ENCODE measurements around the gene SDR42E2. TPM values are rescaled to one million over a fixed set of nuclear protein-coding genes. Genes with fewer than 3 reads are reported as not detected.
"Not testable (repeated sequence)": the region's sequence is repeated elsewhere in the genome, so short reads cannot be mapped to it uniquely, and the experiment has no call there.

Gene SDR42E2
- total RNA-seq, 1 experiment from 2014 or later, result not detected

GRCh38 chr16:22206013-22206841 is 43.9 kb downstream of the SDR42E2 start, which contains the start of gene EEF2K:
TSS of gene EEF2K (plus strand) at chr16:22206278. CDS start at chr16:22225730, 19,452 bp downstream.
- peak; percentile 97 for DNase-seq

DNA sequence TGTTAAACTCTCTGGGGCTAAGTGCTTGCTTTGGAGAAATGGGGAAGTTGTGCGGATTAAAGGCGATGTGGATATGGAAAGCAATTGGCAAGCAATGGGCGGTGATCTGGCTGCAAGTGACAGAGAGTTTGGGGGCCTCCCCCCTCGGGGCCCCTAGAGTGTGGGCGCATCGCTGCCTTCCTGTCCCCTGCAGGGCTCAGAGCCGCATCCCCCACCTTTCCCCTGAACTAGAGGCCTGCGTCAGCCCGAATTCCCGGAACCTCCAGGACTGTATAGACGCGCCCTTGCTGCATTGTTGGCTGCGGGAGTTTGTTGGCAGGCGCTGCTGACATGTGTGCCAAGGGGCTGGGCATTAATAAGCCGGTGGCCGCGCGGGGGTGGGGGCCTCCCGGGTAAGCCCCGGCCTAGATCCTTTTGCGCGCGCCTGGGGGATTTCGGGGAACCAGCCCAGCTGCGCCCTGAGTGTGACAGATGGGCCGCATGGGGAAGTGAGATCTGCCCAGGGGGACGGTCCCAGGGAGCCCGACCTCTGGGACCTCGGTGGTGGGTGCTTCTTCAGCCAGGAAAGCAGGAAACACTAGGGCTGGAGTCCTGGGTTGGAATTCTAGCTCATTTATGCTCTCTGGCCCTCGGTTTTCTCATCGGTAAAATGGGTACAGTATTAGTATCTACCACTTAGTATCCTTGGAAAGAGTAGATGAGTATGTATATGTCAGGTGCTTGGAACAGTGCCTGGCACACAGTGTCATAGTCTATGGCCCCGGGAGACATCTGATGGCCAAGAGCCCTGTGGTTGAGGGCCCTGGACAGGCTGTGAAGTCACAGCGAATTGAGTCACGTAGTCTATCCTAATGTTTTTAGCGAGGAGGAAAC is 44.8 kb downstream of the SDR42E2 start:
- DNase-seq, result peak; percentile 76
- H3K4me3 ChIP-seq (ENCODE audit: insufficient read depth, low read depth, low read length), result peak overlapping the region; percentile 89
- no peaks in the 10 kb centered on the region; the same call in 1 of the 2 replicates for H3K36me3 ChIP-seq (replicated peaks; ENCODE audit: control insufficient read depth, insufficient read depth, low read length)
- no peaks in the 10 kb centered on the region; the same call in 1 of the 2 replicates for H3K27me3 ChIP-seq (ENCODE audit: control insufficient read depth, insufficient read depth, low read length)

More at GRCh38 chr16:22206013-22206841, 43.9 kb downstream of the SDR42E2 start, which contains the start of gene EEF2K:
- Histone ChIP-seq H3K36me3 (replicated peaks; ENCODE audit: control insufficient read depth, insufficient read depth, low read length) (no peaks in the 10 kb centered on the region; the same call in 1 of the 2 replicates), H3K27me3 (ENCODE audit: control insufficient read depth, insufficient read depth, low read length) (no peaks in the 10 kb centered on the region; the same call in 1 of the 2 replicates), H3K4me3 (ENCODE audit: insufficient read depth, low read depth, low read length) (peak within 1 kb of the TSS; percentile 89)

- DNase-seq, result no peak
- no peaks in the 10 kb centered on the region; the same call in 1 of the 2 replicates for H3K36me3 ChIP-seq (replicated peaks; ENCODE audit: control insufficient read depth, insufficient read depth, low read length)
- H3K4me3 ChIP-seq (ENCODE audit: insufficient read depth, low read depth, low read length), result no peak overlapping the region
- H3K27me3 ChIP-seq (ENCODE audit: control insufficient read depth, insufficient read depth, low read length), result no peaks in the 10 kb centered on the region; the same call in 1 of the 2 replicates
Observed at GRCh38 chr16:22207715-22208360, 45.5 kb downstream of the SDR42E2 start.

DNA sequence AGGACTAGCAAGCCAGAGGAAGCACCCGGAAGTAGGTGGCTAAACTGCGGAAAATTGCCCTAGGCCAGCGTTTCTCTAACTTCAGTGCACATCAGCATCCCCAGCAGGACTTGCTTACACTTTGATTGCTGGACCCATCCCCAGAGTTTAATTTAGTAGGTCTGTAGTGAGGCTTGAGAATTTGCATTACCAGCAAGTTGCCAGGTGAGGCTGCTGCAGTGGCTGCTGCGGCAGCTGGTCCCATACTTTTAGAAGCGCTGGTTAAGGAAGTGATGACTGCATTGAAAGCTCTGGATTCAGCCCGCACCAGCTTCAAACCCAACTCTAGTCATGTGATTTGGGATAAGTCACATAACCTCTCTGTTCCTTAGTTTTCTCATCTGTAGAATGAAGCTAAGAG is 48.0 kb downstream of the SDR42E2 start:
- Histone ChIP-seq H3K36me3 (replicated peaks; ENCODE audit: control insufficient read depth, insufficient read depth, low read length) (no peaks in the 10 kb centered on the region; the same call in 1 of the 2 replicates), H3K4me3 (ENCODE audit: insufficient read depth, low read depth, low read length) (no peak overlapping the region), H3K27me3 (ENCODE audit: control insufficient read depth, insufficient read depth, low read length) (no peaks in the 10 kb centered on the region; the same call in 1 of the 2 replicates)
- DNase-seq, result no peak

DNA sequence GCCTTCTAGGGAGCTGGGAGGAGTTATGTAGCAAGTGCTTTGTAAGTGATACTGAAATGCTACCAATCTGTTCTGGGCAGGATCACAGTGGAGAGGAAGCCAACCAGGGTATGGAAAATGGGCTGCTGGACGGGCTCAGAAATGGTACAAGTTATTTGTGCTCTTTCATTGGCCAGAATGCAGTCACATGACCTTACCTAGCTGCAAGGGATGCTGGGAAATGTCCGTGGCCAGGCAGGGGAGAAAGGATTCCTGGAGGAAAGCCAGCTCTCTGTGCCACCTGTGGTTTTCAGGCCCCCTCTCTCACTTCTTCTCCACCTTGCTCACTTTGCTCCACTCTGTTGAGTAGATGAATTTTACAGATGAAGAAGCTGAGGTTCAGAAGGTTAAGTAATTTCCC is 48.5 kb downstream of the SDR42E2 start:
- H3K36me3 ChIP-seq (replicated peaks; ENCODE audit: control insufficient read depth, insufficient read depth, low read length), result no peaks in the 10 kb centered on the region; the same call in 1 of the 2 replicates
- H3K27me3 ChIP-seq (ENCODE audit: control insufficient read depth, insufficient read depth, low read length), result no peaks in the 10 kb centered on the region; the same call in 1 of the 2 replicates
- H3K4me3 ChIP-seq (ENCODE audit: insufficient read depth, low read depth, low read length), result no peak overlapping the region
- no peak for DNase-seq

- no peak overlapping the region for H3K4me3 ChIP-seq (ENCODE audit: insufficient read depth, low read depth, low read length)
- H3K27me3 ChIP-seq (ENCODE audit: control insufficient read depth, insufficient read depth, low read length), result no peaks in the 10 kb centered on the region
- no peaks in the 10 kb centered on the region; the same call in 1 of the 2 replicates for H3K36me3 ChIP-seq (replicated peaks; ENCODE audit: control insufficient read depth, insufficient read depth, low read length)
- no peak for DNase-seq
Observed at GRCh38 chr16:22213236-22213635, 50.9 kb downstream of the SDR42E2 start.

DNA sequence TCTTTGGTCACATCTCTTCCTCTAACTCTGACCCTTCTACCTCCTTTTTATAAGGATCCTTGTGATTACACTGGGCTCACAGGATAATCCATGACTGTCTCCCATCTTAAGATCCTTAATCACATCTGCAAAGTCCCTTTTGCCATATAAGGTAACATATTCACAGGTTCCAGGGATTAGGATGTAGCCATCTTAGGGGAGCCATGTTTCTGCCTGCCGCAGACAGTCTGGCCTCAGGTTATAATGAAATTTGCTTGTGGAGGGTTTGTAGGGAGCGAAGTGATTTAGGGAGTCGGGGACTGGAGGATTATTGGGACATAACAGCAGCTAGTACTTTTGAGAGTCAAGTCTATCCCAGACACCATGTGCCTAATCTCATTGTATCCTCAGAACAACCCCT is 51.5 kb downstream of the SDR42E2 start:
- DNase-seq, result no peak
- H3K27me3 ChIP-seq (ENCODE audit: control insufficient read depth, insufficient read depth, low read length), result no peaks in the 10 kb centered on the region
- H3K4me3 ChIP-seq (ENCODE audit: insufficient read depth, low read depth, low read length), result no peak overlapping the region
- H3K36me3 ChIP-seq (replicated peaks; ENCODE audit: control insufficient read depth, insufficient read depth, low read length), result no peaks in the 10 kb centered on the region; the same call in 1 of the 2 replicates

GRCh38 chr16:22214402-22214801 is 52.1 kb downstream of the SDR42E2 start:
- Histone ChIP-seq H3K4me3 (ENCODE audit: insufficient read depth, low read depth, low read length) (no peak overlapping the region), H3K36me3 (replicated peaks; ENCODE audit: control insufficient read depth, insufficient read depth, low read length) (no peaks in the 10 kb centered on the region; the same call in 1 of the 2 replicates), H3K27me3 (ENCODE audit: control insufficient read depth, insufficient read depth, low read length) (no peaks in the 10 kb centered on the region)
- no peak for DNase-seq

DNA sequence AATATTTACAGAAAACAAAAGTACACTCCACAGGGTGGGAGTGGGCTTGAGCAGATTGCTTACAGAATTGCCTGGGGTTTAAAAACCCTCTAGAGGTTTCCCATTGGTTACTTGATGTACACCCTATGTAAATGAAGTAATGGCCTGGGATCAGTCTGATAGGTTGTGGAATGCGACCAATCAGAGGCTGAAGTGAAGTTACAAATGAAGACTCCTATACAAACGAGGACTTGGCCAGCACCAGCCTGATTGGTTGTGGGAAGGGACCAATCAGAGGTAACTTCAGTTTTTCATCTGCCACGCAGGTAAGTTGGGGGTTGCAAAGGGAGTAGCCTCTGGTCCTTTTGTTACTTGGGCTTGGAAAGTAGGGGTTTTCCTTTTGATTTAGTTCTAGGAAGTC is 52.6 kb downstream of the SDR42E2 start:
- no peak overlapping the region for H3K4me3 ChIP-seq (ENCODE audit: insufficient read depth, low read depth, low read length)
- no peaks in the 10 kb centered on the region for H3K27me3 ChIP-seq (ENCODE audit: control insufficient read depth, insufficient read depth, low read length)
- no peaks in the 10 kb centered on the region; the same call in 1 of the 2 replicates for H3K36me3 ChIP-seq (replicated peaks; ENCODE audit: control insufficient read depth, insufficient read depth, low read length)
- no peak for DNase-seq

GRCh38 chr16:22216191-22216831 is 54.0 kb downstream of the SDR42E2 start:
- H3K36me3 ChIP-seq (replicated peaks; ENCODE audit: control insufficient read depth, insufficient read depth, low read length), result no peaks in the 10 kb centered on the region; the same call in none of the 2 replicates
- no peak for DNase-seq
- H3K4me3 ChIP-seq (ENCODE audit: insufficient read depth, low read depth, low read length), result no peak overlapping the region
- H3K27me3 ChIP-seq (ENCODE audit: control insufficient read depth, insufficient read depth, low read length), result no peaks in the 10 kb centered on the region

GRCh38 chr16:22216832-22217225 is 54.5 kb downstream of the SDR42E2 start:
- not testable (repeated sequence) for H3K4me3 ChIP-seq (ENCODE audit: insufficient read depth, low read depth, low read length)

DNA sequence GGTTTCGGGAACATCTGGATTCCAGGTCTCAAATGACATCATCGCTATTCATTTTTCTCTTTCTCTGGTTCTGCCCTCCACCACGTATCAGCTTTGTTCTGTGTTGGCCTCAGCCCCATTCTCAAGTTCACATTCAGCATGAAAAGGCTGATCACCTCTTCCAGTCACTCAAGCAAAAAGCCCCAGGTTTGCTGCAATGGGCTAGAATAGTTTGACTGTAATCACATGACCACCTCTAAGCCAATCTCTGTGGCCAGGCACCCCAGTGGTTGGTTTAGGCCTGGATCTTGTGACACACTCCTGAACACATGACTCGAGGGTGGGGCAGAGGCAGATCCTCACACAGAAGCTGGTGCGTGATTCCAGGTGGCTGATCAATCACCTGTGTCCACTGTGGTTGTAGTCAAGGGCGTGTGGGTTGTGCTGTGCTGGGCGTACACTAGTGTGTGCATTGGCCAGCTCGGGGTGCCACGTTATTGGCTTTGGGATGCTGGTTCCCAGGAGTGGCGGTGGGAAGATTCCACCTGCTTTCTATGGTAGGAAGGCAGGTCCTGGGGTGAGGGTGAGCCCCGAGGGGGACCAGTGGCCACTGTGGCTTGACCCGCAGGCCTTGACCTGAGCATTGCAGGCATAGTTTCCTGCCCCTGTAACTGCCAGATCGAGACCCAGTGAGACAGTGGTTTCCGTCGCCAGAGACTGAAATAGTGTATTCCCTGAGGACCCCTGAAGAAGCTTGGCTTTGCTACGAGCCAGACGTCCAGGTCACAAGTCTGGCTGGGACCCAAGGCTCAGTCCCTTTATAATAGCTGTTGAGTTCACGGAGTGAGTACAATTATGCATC is 55.8 kb downstream of the SDR42E2 start:
- no peak overlapping the region for H3K4me3 ChIP-seq (ENCODE audit: insufficient read depth, low read depth, low read length)
- H3K27me3 ChIP-seq (ENCODE audit: control insufficient read depth, insufficient read depth, low read length), result no peaks in the 10 kb centered on the region
- peak; percentile 70 for DNase-seq
- H3K36me3 ChIP-seq (replicated peaks; ENCODE audit: control insufficient read depth, insufficient read depth, low read length), result no peaks in the 10 kb centered on the region; the same call in none of the 2 replicates

More at GRCh38 chr16:22216832-22217225, 54.5 kb downstream of the SDR42E2 start:
- not testable (repeated sequence) for H3K36me3 ChIP-seq (replicated peaks; ENCODE audit: control insufficient read depth, insufficient read depth, low read length); H3K27me3 ChIP-seq (ENCODE audit: control insufficient read depth, insufficient read depth, low read length); DNase-seq

Measured in H7 (cell line).